ENCODE data around the gene CNTN5. TPM values are rescaled to one million over a fixed set of nuclear protein-coding genes. Genes with fewer than 3 reads are reported as not detected.

Gene CNTN5
- total RNA-seq, 1 donor from 2014 or later, result 0.24 TPM

DNA sequence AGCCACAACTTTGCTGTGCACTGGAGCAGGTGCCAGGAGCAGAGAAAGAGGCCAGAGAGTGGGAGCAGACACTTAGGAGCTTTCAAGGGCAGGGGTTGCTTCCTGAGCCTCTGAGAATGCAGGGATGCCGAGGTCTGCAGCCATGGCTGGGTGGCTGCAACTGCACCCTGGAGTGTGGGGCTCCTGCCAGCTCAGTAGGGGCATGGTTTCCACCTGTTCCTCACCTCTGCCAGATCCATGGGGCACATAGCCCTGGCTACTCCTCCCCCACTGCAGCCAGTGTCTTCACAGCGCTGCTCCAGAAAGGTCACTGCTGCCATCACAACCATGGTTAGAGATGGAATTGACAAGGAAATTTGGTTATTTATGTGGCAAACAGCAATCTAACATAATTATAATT is 404.8 kb downstream of the CNTN5 start:
- no peaks in the 10 kb centered on the region for H3K27me3 ChIP-seq (ENCODE audit: low read depth)

DNA sequence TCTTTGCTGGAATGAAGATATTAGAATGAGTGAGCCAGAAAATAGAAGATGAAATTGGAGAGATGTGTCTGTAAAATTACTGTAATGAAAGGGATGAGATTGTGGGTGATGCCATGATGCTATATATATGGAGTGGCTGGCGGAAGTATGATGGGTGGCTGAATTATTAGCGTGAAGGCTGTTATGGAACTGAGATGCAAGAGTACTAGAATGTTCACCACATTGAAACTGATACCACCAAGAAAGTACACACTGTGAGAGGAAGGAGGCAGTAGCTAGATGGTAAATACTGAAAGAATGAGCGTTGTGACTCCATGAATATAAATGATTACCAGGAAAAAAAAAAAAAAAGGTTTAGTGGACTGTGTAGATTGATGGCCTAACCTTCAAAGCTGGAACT is 411.9 kb downstream of the CNTN5 start:
- H3K4me1 ChIP-seq, result no peaks in the 10 kb centered on the region
- H3K27ac ChIP-seq, result no peak overlapping the region
- H3K4me3 ChIP-seq, result no peak overlapping the region
- DNase-seq (no peak), ATAC-seq (no peak)
- H3K27me3 ChIP-seq (ENCODE audit: low read depth), result no peaks in the 10 kb centered on the region
- intact Hi-C loops (cut with DNase I), result no loop called here
- no peaks in the 10 kb centered on the region for H3K9me3 ChIP-seq
- TF ChIP-seq, protein P1, sequence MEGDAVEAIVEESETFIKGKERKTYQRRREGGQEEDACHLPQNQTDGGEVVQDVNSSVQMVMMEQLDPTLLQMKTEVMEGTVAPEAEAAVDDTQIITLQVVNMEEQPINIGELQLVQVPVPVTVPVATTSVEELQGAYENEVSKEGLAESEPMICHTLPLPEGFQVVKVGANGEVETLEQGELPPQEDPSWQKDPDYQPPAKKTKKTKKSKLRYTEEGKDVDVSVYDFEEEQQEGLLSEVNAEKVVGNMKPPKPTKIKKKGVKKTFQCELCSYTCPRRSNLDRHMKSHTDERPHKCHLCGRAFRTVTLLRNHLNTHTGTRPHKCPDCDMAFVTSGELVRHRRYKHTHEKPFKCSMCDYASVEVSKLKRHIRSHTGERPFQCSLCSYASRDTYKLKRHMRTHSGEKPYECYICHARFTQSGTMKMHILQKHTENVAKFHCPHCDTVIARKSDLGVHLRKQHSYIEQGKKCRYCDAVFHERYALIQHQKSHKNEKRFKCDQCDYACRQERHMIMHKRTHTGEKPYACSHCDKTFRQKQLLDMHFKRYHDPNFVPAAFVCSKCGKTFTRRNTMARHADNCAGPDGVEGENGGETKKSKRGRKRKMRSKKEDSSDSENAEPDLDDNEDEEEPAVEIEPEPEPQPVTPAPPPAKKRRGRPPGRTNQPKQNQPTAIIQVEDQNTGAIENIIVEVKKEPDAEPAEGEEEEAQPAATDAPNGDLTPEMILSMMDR (IDR thresholded peaks at IDR 0.05), result no peak
- H3K36me3 ChIP-seq, result no peaks in the 10 kb centered on the region

More for the DNA sequence above, 404.8 kb downstream of the CNTN5 start:
- Histone ChIP-seq H3K27ac (no peak overlapping the region), H3K36me3 (no peaks in the 10 kb centered on the region), H3K4me3 (no peak overlapping the region), H3K4me1 (no peaks in the 10 kb centered on the region), H3K9me3 (no peaks in the 10 kb centered on the region)
- TF ChIP-seq, protein P1 (IDR thresholded peaks at IDR 0.05), result no peak
- DNase-seq (no peak), ATAC-seq (peak in 1 of 2 donors; percentile 13)
- intact Hi-C loops (cut with DNase I), result no loop called here

DNA sequence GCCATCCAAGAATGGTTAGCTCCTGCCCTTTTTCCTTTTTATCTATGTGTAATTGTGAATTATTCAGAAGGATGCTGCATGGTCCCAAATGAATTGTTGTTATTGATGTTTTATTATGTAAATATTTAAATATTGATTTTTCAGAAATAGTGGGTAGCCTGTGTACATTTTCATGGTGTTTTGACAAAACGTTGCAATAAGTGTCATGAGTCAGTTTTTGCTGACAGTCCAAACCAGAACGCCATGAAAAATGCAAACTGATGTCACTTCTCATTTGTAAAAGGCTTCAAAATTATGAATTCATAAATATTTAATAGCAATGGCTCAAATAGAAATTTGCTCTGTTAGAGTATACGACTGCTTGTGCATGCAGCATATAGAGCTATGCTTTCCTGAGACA is 422.5 kb downstream of the CNTN5 start:
- no peak for ATAC-seq
- DNase-seq, result no peak
- no peaks in the 10 kb centered on the region for H3K36me3 ChIP-seq
- H3K9me3 ChIP-seq, result no peaks in the 10 kb centered on the region
- H3K27ac ChIP-seq, result no peak overlapping the region
- TF ChIP-seq, protein P1 (IDR thresholded peaks at IDR 0.05), result no peak
- no peak overlapping the region for H3K4me3 ChIP-seq
- intact Hi-C loops (cut with DNase I), result no loop called here
- H3K4me1 ChIP-seq, result no peaks in the 10 kb centered on the region
- H3K27me3 ChIP-seq (ENCODE audit: low read depth), result no peaks in the 10 kb centered on the region

DNA sequence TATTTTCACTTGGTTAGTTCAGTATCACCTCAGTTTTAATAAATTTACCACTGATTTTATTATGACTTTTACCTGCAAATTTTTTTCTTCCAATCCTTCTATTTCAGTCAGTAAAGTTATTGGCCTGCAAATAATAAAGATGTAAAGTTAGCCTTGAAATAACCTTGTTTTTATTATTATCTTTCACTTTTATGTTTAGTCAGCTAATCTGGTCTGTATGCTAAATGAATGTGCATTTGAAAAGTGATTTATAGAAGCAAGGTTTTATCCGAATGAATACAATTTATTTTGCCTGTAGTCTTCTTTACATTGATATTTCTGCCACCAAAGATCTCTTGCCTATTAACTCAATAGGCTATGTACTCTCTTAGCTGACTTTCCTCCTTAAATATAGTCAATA is 425.7 kb downstream of the CNTN5 start:
- TF ChIP-seq, protein P1 (IDR thresholded peaks at IDR 0.05), result no peak
- H3K27ac ChIP-seq, result no peak overlapping the region
- no peaks in the 10 kb centered on the region for H3K36me3 ChIP-seq
- H3K9me3 ChIP-seq, result no peaks in the 10 kb centered on the region
- no peak overlapping the region for H3K4me3 ChIP-seq
- intact Hi-C loops (cut with DNase I), result no loop called here
- no peaks in the 10 kb centered on the region for H3K27me3 ChIP-seq (ENCODE audit: low read depth)
- no peaks in the 10 kb centered on the region for H3K4me1 ChIP-seq
- DNase-seq (no peak), ATAC-seq (no peak)

DNA sequence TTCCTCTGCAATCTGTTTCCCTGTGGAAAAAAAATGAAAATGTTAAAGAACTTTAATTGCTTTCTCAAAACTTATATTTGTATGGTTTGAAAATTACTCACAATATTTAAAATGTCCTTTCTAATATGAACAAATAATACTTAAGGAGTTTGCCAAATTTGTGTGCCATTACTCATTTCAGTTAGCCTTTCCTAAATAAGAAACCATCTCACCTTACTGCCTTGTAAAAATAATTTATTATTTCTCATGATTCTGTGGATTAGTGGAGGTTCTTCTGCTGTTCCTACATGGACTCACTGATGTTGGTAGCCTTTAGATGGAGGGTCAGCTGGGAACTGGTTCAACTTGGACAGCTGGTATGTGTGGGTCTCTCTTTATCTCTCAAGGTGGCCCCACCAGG is 428.6 kb downstream of the CNTN5 start:
- Histone ChIP-seq H3K36me3 (no peaks in the 10 kb centered on the region), H3K4me3 (no peak overlapping the region), H3K27me3 (ENCODE audit: low read depth) (no peaks in the 10 kb centered on the region), H3K27ac (no peak overlapping the region), H3K9me3 (no peaks in the 10 kb centered on the region), H3K4me1 (no peaks in the 10 kb centered on the region)
- TF ChIP-seq, protein P1 (IDR thresholded peaks at IDR 0.05), result no peak
- DNase-seq, result no peak
- ATAC-seq, result no peak
- intact Hi-C loops (cut with DNase I), result no loop called here

DNA sequence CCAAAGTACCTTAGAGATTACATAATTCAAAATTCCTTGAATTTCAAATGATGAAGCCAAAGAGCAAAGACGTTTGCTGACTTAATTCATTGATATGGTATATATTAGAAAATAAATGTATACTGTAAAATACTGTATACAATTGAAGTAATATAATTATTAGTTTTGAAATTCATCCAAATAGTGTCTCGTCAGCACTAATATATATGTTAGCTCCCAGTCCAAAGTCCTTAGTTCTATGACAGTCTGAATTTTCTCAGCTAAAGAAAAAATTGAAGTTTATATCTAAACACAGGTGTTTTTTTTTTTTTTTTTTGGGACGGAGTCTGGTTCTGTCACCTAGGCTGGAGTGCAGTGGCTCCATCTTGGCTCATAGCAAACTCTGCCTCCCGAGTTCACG is 431.3 kb downstream of the CNTN5 start:
- Histone ChIP-seq H3K4me1 (no peaks in the 10 kb centered on the region), H3K9me3 (no peaks in the 10 kb centered on the region), H3K27me3 (ENCODE audit: low read depth) (no peaks in the 10 kb centered on the region), H3K4me3 (no peak overlapping the region), H3K27ac (no peak overlapping the region), H3K36me3 (no peaks in the 10 kb centered on the region)
- intact Hi-C loops (cut with DNase I), result no loop called here
- no peak for DNase-seq
- TF ChIP-seq, protein P1 (IDR thresholded peaks at IDR 0.05), result no peak
- ATAC-seq, result no peak

Data from lower lobe of right lung (tissue), 2 donors.